ENCODE results near the gene RBM20.

- TF ChIP-seq CTCF (IDR thresholded peaks at IDR 0.05) (no peak), POLR2A (IDR thresholded peaks at IDR 0.05) (no peak), EP300 (IDR thresholded peaks at IDR 0.05) (no peak)
Measured at GRCh38 chr10:110771486-110771885, 127.3 kb downstream of the RBM20 start.

Data from suprapubic skin (tissue), 3 donors.